Endothelial cell of umbilical vein (primary cell): ENCODE results near the gene FKBP7. TPM values are rescaled to one million over a fixed set of nuclear protein-coding genes. Genes with fewer than 3 reads are reported as not detected.

ENCODE experiments used
- BruUV-seq: library from RNA; stranded (reverse); fragments of 400-500 nt; replicated peaks from 2 replicates; lab custom pipeline; 2021; lab: Mats Ljungman, UMichigan
- CTCF ChIA-PET: fragments of 300-600, 350-600 bp; sonication (Branson Sonifier 250); formaldehyde crosslinking; loops from one replicate; lab custom pipeline; 2021; ENCODE audit warnings: antibody characterized with exemption, inconsistent platforms; lab: Charles Lee
- POLR2A ChIA-PET: fragments of 300-600, 350-600 bp; sonication (Branson Sonifier 250); formaldehyde crosslinking; loops from one replicate; lab custom pipeline; 2021; ENCODE audit warnings: antibody characterized with exemption, inconsistent platforms; lab: Charles Lee
- DNase-seq: peaks from one replicate; pipeline ENCODE4 v3.0.0-alpha.2; 2011; ENCODE audit warnings: low read depth, low spot score
- FAIRE-seq: peaks from 2 replicates; lab custom pipeline; 2011; peaks lifted over from hg19 to GRCh38; lab: Jason Lieb, UNC
- H2AFZ ChIP-seq: 2 replicates; pipeline ENCODE4 v1.6.0; 2012; ENCODE audit warnings: low read depth, low read length, control low read depth, inconsistent platforms
- H3K27ac ChIP-seq: 2 replicates; pipeline ENCODE4 v1.5.1; 2011; ENCODE audit warnings: low read depth, mild to moderate bottlenecking, control low read depth, low read length, moderate library complexity; ENCODE audit not compliant: insufficient read depth
- H3K27me3 ChIP-seq, 2 experiments: 2 replicates each; pipeline versions ENCODE4 v1.6.0 to v1.6.1; 2011; ENCODE audit warnings: low read length in 2 of 2, mixed read lengths in 1 of 2; ENCODE audit not compliant: control insufficient read depth in 2 of 2, insufficient read depth in 2 of 2
- H3K36me3 ChIP-seq, 2 experiments: 2 replicates in 1 of 2; 3 replicates in 1 of 2; pipeline ENCODE4 v1.5.1; 2011; ENCODE audit warnings: low read length in 2 of 2, mild to moderate bottlenecking in 1 of 2, moderate library complexity in 1 of 2; ENCODE audit not compliant: control insufficient read depth in 2 of 2, insufficient read depth in 2 of 2; ENCODE audit errors: extremely low read depth in 1 of 2
- H3K4me1 ChIP-seq: 3 replicates; pipeline ENCODE4 v1.5.1; 2011; ENCODE audit warnings: mild to moderate bottlenecking, low read length; ENCODE audit not compliant: control insufficient read depth, insufficient read depth; ENCODE audit errors: extremely low read depth
- H3K4me2 ChIP-seq: 2 replicates; pipeline ENCODE4 v1.6.1; 2011; ENCODE audit warnings: low read length, control low read depth, mixed read lengths; ENCODE audit not compliant: insufficient read depth
- H3K4me3 ChIP-seq, 3 experiments: fragments of 200-600 bp in 1 of 3; sonication (generic), shearing (Covaris generic) in 1 of 3; replicated peaks in 1 of 3; 2 replicates each; pipeline ENCODE4 v1.5.1; 2011 to 2016; ENCODE audit warnings: control low read depth in 3 of 3, low read length in 3 of 3, mild to moderate bottlenecking in 2 of 3, inconsistent platforms in 1 of 3, low read depth in 1 of 3, moderate library complexity in 1 of 3; ENCODE audit not compliant: insufficient read depth in 1 of 3
- H3K79me2 ChIP-seq: 2 replicates; pipeline ENCODE4 v1.6.0; 2012; ENCODE audit warnings: low read length, inconsistent platforms; ENCODE audit not compliant: control insufficient read depth, insufficient read depth
- H3K9ac ChIP-seq: replicated peaks from 2 replicates; pipeline ENCODE3; 2011; ENCODE audit warnings: low read length, control low read depth; ENCODE audit not compliant: insufficient read depth; ENCODE audit errors: extremely low read depth
- H3K9me1 ChIP-seq: replicated peaks from 3 replicates; pipeline ENCODE4 v1.6.0; 2011; ENCODE audit warnings: mild to moderate bottlenecking, low read length; ENCODE audit not compliant: control insufficient read depth, insufficient read depth; ENCODE audit errors: extremely low read depth
- H3K9me3 ChIP-seq: replicated peaks from 2 replicates; pipeline ENCODE4 v1.5.1; 2012; ENCODE audit warnings: low read length, inconsistent platforms; ENCODE audit not compliant: control insufficient read depth, insufficient read depth
- H4K20me1 ChIP-seq: replicated peaks from 2 replicates; pipeline ENCODE3; 2011; ENCODE audit warnings: mild to moderate bottlenecking, low read length; ENCODE audit not compliant: control insufficient read depth, insufficient read depth; ENCODE audit errors: extremely low read depth
- EZH2 ChIP-seq: IDR thresholded peaks from 2 replicates; pipeline ENCODE4 v1.6.1; 2012; ENCODE audit warnings: borderline replicate concordance, low read depth, mild to moderate bottlenecking, moderate library complexity, low read length, inconsistent platforms; ENCODE audit not compliant: severe bottlenecking
- FOS ChIP-seq: IDR thresholded peaks from 2 replicates; pipeline ENCODE4 v1.6.1; 2011; ENCODE audit warnings: mild to moderate bottlenecking, low read length, moderate library complexity, borderline replicate concordance; ENCODE audit not compliant: insufficient read depth
- GATA2 ChIP-seq: IDR thresholded peaks from 2 replicates; pipeline ENCODE4 v1.7.0; 2011; ENCODE audit warnings: low read depth, mild to moderate bottlenecking, moderate library complexity, mixed read lengths, low read length; ENCODE audit not compliant: insufficient read length, insufficient read depth
- JUN ChIP-seq: IDR thresholded peaks from 2 replicates; pipeline ENCODE4 v1.6.1; 2011; ENCODE audit warnings: borderline replicate concordance, low read depth; ENCODE audit not compliant: insufficient read length, insufficient read depth
- MYC ChIP-seq: IDR thresholded peaks from one replicate; pipeline ENCODE4 v1.6.1; 2011; ENCODE audit warnings: mild to moderate bottlenecking, low read depth, low read length
- POLR2A ChIP-seq: IDR thresholded peaks from 2 replicates; pipeline ENCODE4 v1.6.1; 2012; ENCODE audit warnings: low read depth, mild to moderate bottlenecking, control low read depth, low read length
- POLR2AphosphoS5 ChIP-seq: IDR thresholded peaks from 2 replicates; pipeline ENCODE4 v1.6.1; 2012; ENCODE audit warnings: low read depth, mild to moderate bottlenecking, control low read depth, low read length, moderate library complexity; ENCODE audit not compliant: insufficient read depth
- dilution Hi-C: fragments of 300-500 bp; cut with MboI; formaldehyde crosslinking; loops from one replicate; pipeline ENCODE4 v1.15.0; 2019; ENCODE audit warnings: low sequenced_read_pairs; ENCODE audit not compliant: extremely low pct_ligation_motif_present
- intact Hi-C: fragments of 100-400 bp; cut with micrococcal nuclease; formaldehyde crosslinking; loops from one replicate; pipeline ENCODE4 v1.10.0; 2022
- polyA plus RNA-seq, 4 experiments: library from polyadenylated mRNA; depleted of rRNA in 3 of 4; stranded (reverse) in 3 of 4; unstranded in 1 of 4; fragments of >200 nt; gene quantifications; 2 replicates each; pipeline versions ENCODE4 v1.2.1 to v1.2.3, GENCODE V29; 2011 to 2012; ENCODE audit warnings: missing spikeins in 1 of 4
- total RNA-seq: library from RNA; stranded (reverse); gene quantifications from 2 replicates; pipeline ENCODE4 v1.2.3, GENCODE V29; 2021
- TF ChIP-seq, protein P1 (sequence below), 2 donors: IDR thresholded peaks; 1 replicate in 1 of 2; 2 replicates in 1 of 2; pipeline ENCODE4 v1.5.1; 2011; ENCODE audit warnings: low read length in 2 of 2, mild to moderate bottlenecking in 2 of 2, moderate library complexity in 2 of 2, control low read depth in 1 of 2, inconsistent platforms in 1 of 2, low read depth in 1 of 2; ENCODE audit not compliant: insufficient read depth in 1 of 2; ENCODE audit errors: extremely low read depth in 1 of 2

The FKBP7 gene
- total and polyA plus RNA-seq, 2 donors (not counting 3 experiments of a cell fraction or from before 2014, with no cell fraction given): 11.2 to 20.5 TPM

DNA sequence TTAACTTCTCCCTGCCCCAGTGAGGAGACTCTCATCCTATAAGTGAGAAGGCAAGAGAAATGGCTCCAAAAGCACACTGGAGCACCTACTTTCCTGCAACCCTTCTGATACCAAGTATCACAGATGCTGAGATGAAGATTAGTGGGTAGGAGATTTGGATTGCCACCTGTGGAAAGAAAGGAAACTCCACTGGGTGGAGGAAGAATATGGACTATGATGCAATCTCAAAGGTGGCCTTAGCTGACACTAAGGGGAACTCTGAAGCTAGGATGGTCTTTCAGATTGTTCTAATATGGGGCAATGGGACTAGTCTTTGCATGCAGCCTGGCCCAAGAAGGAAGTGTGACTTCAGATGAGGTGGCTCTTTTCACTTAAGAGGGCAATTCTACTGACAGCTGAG lies 49.1 kb downstream of the FKBP7 start:
- intact Hi-C loops: no loop called here
- H3K4me1 ChIP-seq: no peaks in the 10 kb centered on the region
- no TSS peak for BruUV-seq
- CTCF ChIA-PET: interaction anchor here (1.3 to 2.9 kb wide), 3 partner anchors 10 to 24 kb away, joined by 4 to 16 read pairs (median 11); no protein-coding TSS in a partner anchor
- H3K36me3 ChIP-seq: peaks cover 14 to 16% of the 10 kb centered on the region in 2 experiments
- H3K9ac ChIP-seq: no peak overlapping the region
- H3K4me2 ChIP-seq: no peak overlapping the region
- H3K9me3 ChIP-seq: no peaks in the 10 kb centered on the region
- POLR2A ChIA-PET: no interaction called here
- no peak overlapping the region for H3K27ac ChIP-seq
- H3K79me2 ChIP-seq: peaks cover 2% of the 10 kb centered on the region
- H3K9me1 ChIP-seq: no peaks in the 10 kb centered on the region
- DNase-seq: no peak
- H3K4me3 ChIP-seq: no peak overlapping the region
- H2AFZ ChIP-seq: no peak overlapping the region
- FAIRE-seq: no peak
- dilution Hi-C loops: loop anchor here (25.0 kb wide), 1 partner anchor 292 kb away; no protein-coding TSS in a partner anchor
- TF ChIP-seq, protein P1, sequence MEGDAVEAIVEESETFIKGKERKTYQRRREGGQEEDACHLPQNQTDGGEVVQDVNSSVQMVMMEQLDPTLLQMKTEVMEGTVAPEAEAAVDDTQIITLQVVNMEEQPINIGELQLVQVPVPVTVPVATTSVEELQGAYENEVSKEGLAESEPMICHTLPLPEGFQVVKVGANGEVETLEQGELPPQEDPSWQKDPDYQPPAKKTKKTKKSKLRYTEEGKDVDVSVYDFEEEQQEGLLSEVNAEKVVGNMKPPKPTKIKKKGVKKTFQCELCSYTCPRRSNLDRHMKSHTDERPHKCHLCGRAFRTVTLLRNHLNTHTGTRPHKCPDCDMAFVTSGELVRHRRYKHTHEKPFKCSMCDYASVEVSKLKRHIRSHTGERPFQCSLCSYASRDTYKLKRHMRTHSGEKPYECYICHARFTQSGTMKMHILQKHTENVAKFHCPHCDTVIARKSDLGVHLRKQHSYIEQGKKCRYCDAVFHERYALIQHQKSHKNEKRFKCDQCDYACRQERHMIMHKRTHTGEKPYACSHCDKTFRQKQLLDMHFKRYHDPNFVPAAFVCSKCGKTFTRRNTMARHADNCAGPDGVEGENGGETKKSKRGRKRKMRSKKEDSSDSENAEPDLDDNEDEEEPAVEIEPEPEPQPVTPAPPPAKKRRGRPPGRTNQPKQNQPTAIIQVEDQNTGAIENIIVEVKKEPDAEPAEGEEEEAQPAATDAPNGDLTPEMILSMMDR (IDR thresholded peaks at IDR 0.05; ENCODE audit: extremely low read depth in 1 of 2, insufficient read depth in 1 of 2, low read depth in 1 of 2, low read length in 2 of 2): no peak
- TF ChIP-seq EZH2: no peak
- no peak for TF ChIP-seq MYC
- no peak for TF ChIP-seq POLR2A
- no peak for TF ChIP-seq FOS
- no peak for TF ChIP-seq JUN
- no peak for TF ChIP-seq GATA2
- no peak for TF ChIP-seq POLR2AphosphoS5
- no peaks in the 10 kb centered on the region for H3K27me3 ChIP-seq
- H4K20me1 ChIP-seq: no peaks in the 10 kb centered on the region
